ENCODE measurements around the gene AP1B1. TPM values are rescaled to one million over a fixed set of nuclear protein-coding genes. Genes with fewer than 3 reads are reported as not detected.

The AP1B1 gene
- total RNA-seq, 1 experiment from 2014 or later, result 77.9 TPM

GRCh38 chr22:29353860-29354259, 34.5 kb downstream of the AP1B1 start:
- ChIA-PET POLR2A (no interaction called here), CTCF (interaction anchor here (0.5 to 0.6 kb wide), 2 partner anchors 46 to 50 kb away, joined by 3 read pairs; no protein-coding TSS in a partner anchor)
- no peaks in the 10 kb centered on the region for H3K9me3 Mint-ChIP-seq
- H3K27me3 Mint-ChIP-seq (ENCODE audit: low read depth), result no peaks in the 10 kb centered on the region
- no peak for TF ChIP-seq PREB (CRISPR knock-in tag; IDR thresholded peaks at IDR 0.05; ENCODE audit: borderline replicate concordance)
- TF ChIP-seq NR2C2 (CRISPR knock-in tag; IDR thresholded peaks at IDR 0.05), result no peak
- TF ChIP-seq SMAD3 (CRISPR knock-in tag; IDR thresholded peaks at IDR 0.05; ENCODE audit: borderline replicate concordance), result no peak
- TF ChIP-seq AFF4 (CRISPR knock-in tag; IDR thresholded peaks at IDR 0.05; ENCODE audit: borderline replicate concordance), result no peak
- TF ChIP-seq FOXP4 (CRISPR knock-in tag; IDR thresholded peaks at IDR 0.05), result no peak
- no peak for TF ChIP-seq ZNF396 (CRISPR knock-in tag; IDR thresholded peaks at IDR 0.05; ENCODE audit: borderline replicate concordance)
- no peak for TF ChIP-seq ATF6 (CRISPR knock-in tag; IDR thresholded peaks at IDR 0.05)
- no peak for TF ChIP-seq FOXP1 (CRISPR knock-in tag; IDR thresholded peaks at IDR 0.05; ENCODE audit: borderline replicate concordance)
- no peak for TF ChIP-seq ZNF512 (CRISPR knock-in tag; IDR thresholded peaks at IDR 0.05; ENCODE audit: borderline replicate concordance)
- no peak for TF ChIP-seq ZNF281 (CRISPR knock-in tag; IDR thresholded peaks at IDR 0.05)
- TF ChIP-seq HMGA2 (CRISPR knock-in tag; IDR thresholded peaks at IDR 0.05), result no peak
- DNase-seq (ENCODE audit: low spot score), result no peak
- no peak overlapping the region for H3K27ac Mint-ChIP-seq
- H3K4me3 Mint-ChIP-seq, result no peak overlapping the region
- H3K4me1 Mint-ChIP-seq, result no peaks in the 10 kb centered on the region
- peaks cover 49% of the 10 kb centered on the region for H3K36me3 Mint-ChIP-seq
- ATAC-seq, result no peak
